ENCODE measurements around the gene FAM184A.

FAM184A gene

GRCh38 chr6:118980063-118980462 lies 98.4 kb downstream of the FAM184A start:
- Histone ChIP-seq H3K36me3 (ENCODE audit: control insufficient read depth, insufficient read depth, low read length) (no peaks in the 10 kb centered on the region), H3K27me3 (replicated peaks; ENCODE audit: control insufficient read depth, insufficient read depth, low read length) (no peaks in the 10 kb centered on the region), H3K4me3 (replicated peaks; ENCODE audit: low read depth, low read length) (no peak overlapping the region)
- TF ChIP-seq CTCF (IDR thresholded peaks at IDR 0.05; ENCODE audit: insufficient read depth, low read length, poor library complexity, severe bottlenecking): no peak
- no peak for DNase-seq (ENCODE audit: extremely low read depth, insufficient read length)

GRCh38 chr6:118974790-118975189 lies 103.7 kb downstream of the FAM184A start:
- no peak for TF ChIP-seq CTCF (IDR thresholded peaks at IDR 0.05; ENCODE audit: insufficient read depth, low read length, poor library complexity, severe bottlenecking)
- H3K36me3 ChIP-seq (ENCODE audit: control insufficient read depth, insufficient read depth, low read length): no peaks in the 10 kb centered on the region
- DNase-seq (ENCODE audit: extremely low read depth, insufficient read length): no peak

GRCh38 chr6:118971682-118972081 lies 106.8 kb downstream of the FAM184A start:
- no peaks in the 10 kb centered on the region for H3K36me3 ChIP-seq (ENCODE audit: control insufficient read depth, insufficient read depth, low read length)
- no peak for TF ChIP-seq CTCF (IDR thresholded peaks at IDR 0.05; ENCODE audit: insufficient read depth, low read length, poor library complexity, severe bottlenecking)
- no peak overlapping the region for H3K4me3 ChIP-seq (replicated peaks; ENCODE audit: low read depth, low read length)
- no peaks in the 10 kb centered on the region for H3K27me3 ChIP-seq (replicated peaks; ENCODE audit: control insufficient read depth, insufficient read depth, low read length)
- no peak for DNase-seq (ENCODE audit: extremely low read depth, insufficient read length)

More at GRCh38 chr6:118974790-118975189, 103.7 kb downstream of the FAM184A start:
- Histone ChIP-seq H3K4me3 (replicated peaks; ENCODE audit: low read depth, low read length) (no peak overlapping the region), H3K27me3 (replicated peaks; ENCODE audit: control insufficient read depth, insufficient read depth, low read length) (no peaks in the 10 kb centered on the region)

GRCh38 chr6:118970866-118971265 lies 107.6 kb downstream of the FAM184A start:
- TF ChIP-seq CTCF (IDR thresholded peaks at IDR 0.05; ENCODE audit: insufficient read depth, low read length, poor library complexity, severe bottlenecking): no peak
- Histone ChIP-seq H3K36me3 (ENCODE audit: control insufficient read depth, insufficient read depth, low read length) (no peaks in the 10 kb centered on the region), H3K4me3 (replicated peaks; ENCODE audit: low read depth, low read length) (no peak overlapping the region), H3K27me3 (replicated peaks; ENCODE audit: control insufficient read depth, insufficient read depth, low read length) (no peaks in the 10 kb centered on the region)
- no peak for DNase-seq (ENCODE audit: extremely low read depth, insufficient read length)

- no peak for DNase-seq (ENCODE audit: extremely low read depth, insufficient read length)
- H3K4me3 ChIP-seq (replicated peaks; ENCODE audit: low read depth, low read length): no peak overlapping the region
- H3K36me3 ChIP-seq (ENCODE audit: control insufficient read depth, insufficient read depth, low read length): no peaks in the 10 kb centered on the region
- TF ChIP-seq CTCF (IDR thresholded peaks at IDR 0.05; ENCODE audit: insufficient read depth, low read length, poor library complexity, severe bottlenecking): no peak
- no peaks in the 10 kb centered on the region for H3K27me3 ChIP-seq (replicated peaks; ENCODE audit: control insufficient read depth, insufficient read depth, low read length)
Measured at GRCh38 chr6:118968416-118968815, 110.0 kb downstream of the FAM184A start.

GRCh38 chr6:118967239-118967638 lies 111.2 kb downstream of the FAM184A start:
- Histone ChIP-seq H3K4me3 (replicated peaks; ENCODE audit: low read depth, low read length) (no peak overlapping the region), H3K36me3 (ENCODE audit: control insufficient read depth, insufficient read depth, low read length) (no peaks in the 10 kb centered on the region), H3K27me3 (replicated peaks; ENCODE audit: control insufficient read depth, insufficient read depth, low read length) (no peaks in the 10 kb centered on the region)
- DNase-seq (ENCODE audit: extremely low read depth, insufficient read length): no peak
- TF ChIP-seq CTCF (IDR thresholded peaks at IDR 0.05; ENCODE audit: insufficient read depth, low read length, poor library complexity, severe bottlenecking): no peak

All from GM06990 (cell line).